Measurements from ENCODE around the gene NUDT4.

The NUDT4 gene

DNA sequence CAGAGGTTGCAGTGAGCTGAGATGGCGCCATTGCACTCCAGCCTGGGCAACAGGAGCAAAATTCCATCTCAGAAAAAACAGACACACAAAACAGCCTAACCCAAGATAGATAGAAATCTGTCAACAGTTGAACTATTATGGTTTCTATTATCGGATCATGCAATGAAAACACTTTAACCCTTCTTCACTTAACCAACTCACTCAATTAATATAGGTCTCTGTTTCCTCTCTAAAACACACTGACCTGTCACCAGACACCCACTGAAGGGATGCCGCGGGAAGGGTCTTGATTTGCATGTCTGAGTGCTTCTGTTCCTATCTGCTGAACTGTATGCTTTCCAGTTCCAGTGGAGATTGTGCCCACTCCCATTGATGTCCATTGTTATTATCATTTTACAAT is 38.0 kb upstream of the NUDT4 start:
- no peak overlapping the region for H3K4me3 ChIP-seq (ENCODE audit: low read depth, low read length)
- H3K36me3 ChIP-seq: no peaks in the 10 kb centered on the region
- TF ChIP-seq, protein P1, sequence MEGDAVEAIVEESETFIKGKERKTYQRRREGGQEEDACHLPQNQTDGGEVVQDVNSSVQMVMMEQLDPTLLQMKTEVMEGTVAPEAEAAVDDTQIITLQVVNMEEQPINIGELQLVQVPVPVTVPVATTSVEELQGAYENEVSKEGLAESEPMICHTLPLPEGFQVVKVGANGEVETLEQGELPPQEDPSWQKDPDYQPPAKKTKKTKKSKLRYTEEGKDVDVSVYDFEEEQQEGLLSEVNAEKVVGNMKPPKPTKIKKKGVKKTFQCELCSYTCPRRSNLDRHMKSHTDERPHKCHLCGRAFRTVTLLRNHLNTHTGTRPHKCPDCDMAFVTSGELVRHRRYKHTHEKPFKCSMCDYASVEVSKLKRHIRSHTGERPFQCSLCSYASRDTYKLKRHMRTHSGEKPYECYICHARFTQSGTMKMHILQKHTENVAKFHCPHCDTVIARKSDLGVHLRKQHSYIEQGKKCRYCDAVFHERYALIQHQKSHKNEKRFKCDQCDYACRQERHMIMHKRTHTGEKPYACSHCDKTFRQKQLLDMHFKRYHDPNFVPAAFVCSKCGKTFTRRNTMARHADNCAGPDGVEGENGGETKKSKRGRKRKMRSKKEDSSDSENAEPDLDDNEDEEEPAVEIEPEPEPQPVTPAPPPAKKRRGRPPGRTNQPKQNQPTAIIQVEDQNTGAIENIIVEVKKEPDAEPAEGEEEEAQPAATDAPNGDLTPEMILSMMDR (IDR thresholded peaks at IDR 0.05; ENCODE audit: low read depth, low read length): no peak
- H3K9me3 ChIP-seq: no peaks in the 10 kb centered on the region
- no peaks in the 10 kb centered on the region for H3K4me1 ChIP-seq
- no peaks in the 10 kb centered on the region for H3K27me3 ChIP-seq
- peak; percentile 53 for DNase-seq

DNA sequence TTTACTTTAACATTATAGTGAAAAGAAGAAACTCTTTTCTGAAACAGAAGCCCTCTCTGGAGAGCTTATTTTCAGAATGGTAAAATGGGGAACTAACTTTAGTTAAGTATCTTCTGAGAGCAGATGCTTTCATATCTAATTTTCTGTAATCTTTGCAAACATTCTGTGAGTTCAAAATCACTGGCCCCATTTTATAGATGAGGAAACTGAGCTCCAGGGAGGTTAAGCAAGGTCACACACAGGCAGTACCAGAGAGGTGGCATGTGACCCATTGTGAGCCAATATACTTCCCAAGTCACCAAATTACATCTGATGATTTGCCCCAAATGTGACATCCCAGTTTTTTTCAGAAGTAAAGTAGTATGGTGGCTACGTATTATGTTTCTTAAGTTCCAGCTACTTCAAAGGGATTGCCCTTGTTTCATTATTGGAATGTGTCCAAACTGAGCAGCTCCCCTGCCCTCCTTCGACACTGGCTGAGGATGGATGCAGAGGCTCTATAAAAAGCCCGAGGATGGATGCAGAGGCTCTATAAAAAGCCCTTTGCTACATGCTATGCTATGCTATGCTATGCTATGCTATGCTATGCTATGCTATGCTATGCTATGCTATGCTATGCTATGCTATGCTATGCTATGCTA is 36.2 kb upstream of the NUDT4 start:
- H3K9me3 ChIP-seq: no peaks in the 10 kb centered on the region
- DNase-seq: no peak
- H3K4me1 ChIP-seq: no peaks in the 10 kb centered on the region
- H3K4me3 ChIP-seq (ENCODE audit: low read depth, low read length): no peak overlapping the region
- TF ChIP-seq, protein P1 (IDR thresholded peaks at IDR 0.05; ENCODE audit: low read depth, low read length): no peak
- H3K27me3 ChIP-seq: no peaks in the 10 kb centered on the region
- no peaks in the 10 kb centered on the region for H3K36me3 ChIP-seq

DNA sequence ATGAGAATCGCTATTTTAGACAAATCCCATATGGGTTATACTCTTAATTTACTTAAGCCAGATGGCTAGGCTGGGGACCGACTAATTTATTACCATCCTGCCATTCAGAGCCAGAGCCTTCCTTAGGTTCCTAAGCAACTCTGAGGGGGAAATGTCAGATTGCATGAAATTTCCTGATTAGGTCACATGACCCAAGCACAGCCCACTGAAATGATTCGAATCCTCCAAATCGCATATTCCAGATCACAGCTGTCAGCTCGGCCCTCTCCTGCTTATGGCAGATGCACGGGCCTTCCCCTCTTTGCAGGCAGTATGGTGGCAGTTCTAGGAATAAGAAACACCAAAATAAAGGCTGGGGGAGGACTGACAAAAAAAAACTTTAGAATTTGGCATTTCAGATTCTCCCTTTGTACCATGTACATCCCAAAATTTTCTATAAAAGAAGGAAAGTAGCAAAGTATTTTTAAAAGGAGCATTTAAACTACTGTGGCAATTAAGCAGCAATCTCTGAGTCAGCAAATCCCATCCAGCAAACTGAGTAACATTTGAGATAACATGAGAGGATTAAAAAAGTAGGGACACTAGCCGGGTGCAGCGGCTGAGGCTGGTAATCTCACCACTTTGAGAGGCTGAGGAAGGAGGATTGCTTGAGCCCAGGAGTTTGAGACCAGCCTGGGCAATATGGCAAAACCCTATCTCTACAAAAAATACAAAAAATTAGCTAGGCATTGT is 30.5 kb upstream of the NUDT4 start:
- Histone ChIP-seq H3K9me3 (no peaks in the 10 kb centered on the region), H3K4me3 (ENCODE audit: low read depth, low read length) (peak overlapping the region; percentile 5; the same call in 1 of the 2 replicates), H3K27me3 (no peaks in the 10 kb centered on the region), H3K4me1 (peaks cover 6% of the 10 kb centered on the region), H3K36me3 (no peaks in the 10 kb centered on the region)
- peak; percentile 67 for DNase-seq
- TF ChIP-seq, protein P1 (IDR thresholded peaks at IDR 0.05; ENCODE audit: low read depth, low read length): no peak

DNA sequence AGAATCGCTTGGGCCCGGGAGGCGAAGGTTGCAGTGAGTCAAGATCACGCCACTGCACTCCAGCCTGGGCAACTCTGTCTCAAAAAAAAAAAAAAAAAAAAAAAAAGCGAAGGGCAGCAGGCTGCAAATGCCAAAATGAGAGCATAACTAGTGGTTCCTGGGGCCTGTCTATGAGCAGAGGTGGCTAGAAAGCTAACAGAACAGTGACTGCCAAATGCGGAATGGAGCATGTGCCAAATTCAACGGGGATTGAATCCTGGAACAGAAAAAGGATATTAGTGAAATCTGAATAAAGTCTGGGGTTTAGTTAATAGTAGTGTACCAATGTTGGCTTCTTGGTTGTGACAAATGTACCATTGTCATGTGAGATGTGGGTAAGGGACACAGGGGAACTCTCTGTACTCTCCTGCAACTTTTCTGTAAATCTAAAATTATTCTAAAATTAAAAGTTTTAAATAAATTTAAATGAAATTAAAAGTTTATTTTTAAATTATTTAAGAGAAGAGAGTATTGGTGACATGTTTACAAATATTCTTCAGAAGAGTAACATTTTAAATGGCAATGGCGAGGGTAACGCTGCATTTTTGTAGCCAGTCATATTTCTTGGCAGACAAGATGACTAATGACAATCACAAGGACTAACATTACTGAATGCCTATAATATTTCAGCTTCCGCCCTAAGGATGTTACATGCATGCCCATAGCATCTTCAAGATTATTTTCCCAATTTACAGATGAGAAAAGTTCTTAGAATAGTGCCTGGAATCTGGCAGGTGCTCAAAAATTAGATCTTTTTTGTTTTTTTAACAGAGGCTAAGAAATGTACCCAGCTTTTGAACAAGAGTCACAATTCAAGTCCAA is 28.9 kb upstream of the NUDT4 start:
- H3K4me1 ChIP-seq: peaks cover 6% of the 10 kb centered on the region
- no peak for DNase-seq
- H3K9me3 ChIP-seq: no peaks in the 10 kb centered on the region
- no peaks in the 10 kb centered on the region for H3K36me3 ChIP-seq
- no peak overlapping the region for H3K4me3 ChIP-seq (ENCODE audit: low read depth, low read length)
- TF ChIP-seq, protein P1 (IDR thresholded peaks at IDR 0.05; ENCODE audit: low read depth, low read length): no peak
- no peaks in the 10 kb centered on the region for H3K27me3 ChIP-seq

DNA sequence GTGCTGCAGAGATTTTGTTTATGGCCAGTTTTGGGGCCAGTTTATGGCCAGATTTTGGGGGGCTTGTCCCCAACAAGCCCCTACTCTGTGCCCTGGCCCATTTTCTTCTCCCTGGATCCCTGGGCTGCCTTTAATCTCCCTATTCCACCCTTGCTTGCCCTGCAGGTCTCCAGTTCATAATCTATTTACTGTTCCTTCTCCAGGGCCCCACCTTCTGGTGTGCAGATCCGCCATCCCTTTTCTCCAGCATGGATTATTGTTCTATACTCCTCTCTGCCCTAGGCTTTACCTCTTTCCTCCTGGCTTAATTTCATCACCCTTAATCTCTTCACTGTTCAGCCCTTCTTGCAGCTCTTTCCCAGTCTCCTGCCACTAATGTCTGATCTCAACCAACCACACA is 26.0 kb upstream of the NUDT4 start:
- H3K9me3 ChIP-seq: no peaks in the 10 kb centered on the region
- H3K4me3 ChIP-seq (ENCODE audit: low read depth, low read length): no peak overlapping the region
- TF ChIP-seq, protein P1 (IDR thresholded peaks at IDR 0.05; ENCODE audit: low read depth, low read length): no peak
- H3K36me3 ChIP-seq: no peaks in the 10 kb centered on the region
- no peak for DNase-seq
- no peaks in the 10 kb centered on the region for H3K27me3 ChIP-seq
- peaks cover 6% of the 10 kb centered on the region for H3K4me1 ChIP-seq

Data from BE2C (cell line).